ENCODE measurements around the gene SPG11.

SPG11 gene

GRCh38 chr15:44682809-44683682 is 19.6 kb upstream of the SPG11 start:
- DNase-seq = peak; percentile 45

GRCh38 chr15:44682211-44682610 is 18.7 kb upstream of the SPG11 start:
- DNase-seq = no peak

GRCh38 chr15:44676676-44677075 is 13.2 kb upstream of the SPG11 start:
- no peak for DNase-seq

GRCh38 chr15:44675911-44676310 is 12.4 kb upstream of the SPG11 start:
- DNase-seq = no peak

GRCh38 chr15:44673639-44674038 is 10.2 kb upstream of the SPG11 start:
- DNase-seq = no peak

GRCh38 chr15:44670087-44670950 is 6.9 kb upstream of the SPG11 start:
- DNase-seq = no peak

- no peak for DNase-seq
These were observed 5.5 kb upstream of the SPG11 start for GRCh38 chr15:44668921-44669320.

GRCh38 chr15:44667039-44667360 is 3.5 kb upstream of the SPG11 start:
- DNase-seq = no peak

GRCh38 chr15:44666210-44667038 is 3.0 kb upstream of the SPG11 start:
- DNase-seq = no peak

GRCh38 chr15:44662478-44663409 is 718 bp downstream of the SPG11 start:
- no peak for DNase-seq

GRCh38 chr15:44661576-44661975 is 1.9 kb downstream of the SPG11 start:
- DNase-seq = no peak

- DNase-seq = no peak
These were observed 4.4 kb downstream of the SPG11 start for GRCh38 chr15:44659056-44659455.

GRCh38 chr15:44657378-44657777 is 6.1 kb downstream of the SPG11 start:
- DNase-seq = no peak

- no peak for DNase-seq
These were observed 6.5 kb downstream of the SPG11 start for GRCh38 chr15:44656913-44657312.

GRCh38 chr15:44656298-44656697 is 7.2 kb downstream of the SPG11 start:
- no peak for DNase-seq

GRCh38 chr15:44654858-44655257 is 8.6 kb downstream of the SPG11 start:
- no peak for DNase-seq

- DNase-seq = no peak
These were observed 15.8 kb downstream of the SPG11 start for GRCh38 chr15:44647637-44648036.

GRCh38 chr15:44647036-44647435 is 16.4 kb downstream of the SPG11 start:
- no peak for DNase-seq

GRCh38 chr15:44646460-44646859 is 17.0 kb downstream of the SPG11 start:
- no peak for DNase-seq

- DNase-seq = no peak
These were observed 21.8 kb downstream of the SPG11 start for GRCh38 chr15:44641651-44642050.

- no peak for DNase-seq
These were observed 26.5 kb downstream of the SPG11 start for GRCh38 chr15:44636976-44637375.

- no peak for DNase-seq
These were observed 29.9 kb downstream of the SPG11 start for GRCh38 chr15:44633603-44634002.
